ENCODE results near the gene CDH3. TPM values are rescaled to one million over a fixed set of nuclear protein-coding genes. Genes with fewer than 3 reads are reported as not detected.

Gene CDH3
- total RNA-seq, 3 donors from 2014 or later (not counting 1 experiment from before 2014, with no cell fraction given), result 0.79 to 0.92 TPM; not detected in 1

DNA sequence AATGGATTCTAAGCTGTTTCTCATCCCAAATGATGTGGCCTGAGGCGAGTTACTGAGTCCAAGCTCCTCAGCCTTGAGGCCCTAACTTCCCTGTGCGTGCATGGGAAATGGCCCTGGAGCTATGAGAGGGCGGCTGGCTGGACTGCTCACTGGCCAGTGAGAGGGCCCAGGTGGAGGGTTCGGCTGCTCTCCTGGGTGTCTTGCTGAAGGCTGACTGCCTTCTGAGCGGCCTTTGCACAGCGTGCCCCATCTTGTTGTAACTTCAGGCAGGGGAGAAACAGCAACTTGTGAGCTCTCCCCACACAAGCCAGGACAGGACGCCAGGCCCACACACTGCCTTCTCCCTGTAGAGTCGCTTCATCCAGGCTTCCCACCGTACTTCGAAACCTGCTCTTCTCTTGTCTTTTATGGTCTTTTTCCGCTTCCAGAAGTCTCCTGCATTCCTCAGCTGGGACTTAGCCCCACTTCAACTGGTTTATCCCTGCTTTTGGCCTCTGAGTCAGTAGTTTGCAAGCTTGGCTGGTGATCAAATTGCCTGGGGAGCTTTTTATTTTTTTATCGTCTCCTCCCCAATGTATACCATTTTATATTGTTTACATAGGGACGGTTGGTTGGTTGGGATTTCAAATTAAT, 13.3 kb downstream of the CDH3 start:
- Histone ChIP-seq H3K4me3 (ENCODE audit: low read length) (no peak overlapping the region), H3K27ac (ENCODE audit: low read length) (no peak overlapping the region), H3K9me3 (ENCODE audit: control insufficient read depth, insufficient read depth, low read length) (no peaks in the 10 kb centered on the region), H3K36me3 (ENCODE audit: control insufficient read depth, insufficient read depth, low read length) (no peaks in the 10 kb centered on the region), H3K27me3 (ENCODE audit: control insufficient read depth, insufficient read depth, low read length) (no peaks in the 10 kb centered on the region), H3K4me1 (ENCODE audit: control insufficient read depth, insufficient read depth, low read length) (no peaks in the 10 kb centered on the region)
- no peak overlapping the region for H3K27ac Mint-ChIP-seq
- H3K27me3 Mint-ChIP-seq (ENCODE audit: low read depth in 2 of 2), result peaks cover 0 to 9% of the 10 kb centered on the region in 2 donors
- ATAC-seq (no peak), DNase-seq (no peak)
- no peaks in the 10 kb centered on the region for H3K36me3 Mint-ChIP-seq
- WGBS (ENCODE audit: insufficient coverage), result 92% methylated on average over 11 of the region's 13 CpGs
- H3K4me1 Mint-ChIP-seq, result no peaks in the 10 kb centered on the region
- H3K4me3 Mint-ChIP-seq, result no peak overlapping the region
- H3K9me3 Mint-ChIP-seq, result no peaks in the 10 kb centered on the region
- intact Hi-C loops (cut with micrococcal nuclease), result no loop called here
- TF ChIP-seq CTCF (IDR thresholded peaks at IDR 0.05), result no peak

GRCh38 chr16:68658974-68659360, 13.9 kb downstream of the CDH3 start:
- intact Hi-C loops (cut with micrococcal nuclease), result no loop called here
- H3K9me3 Mint-ChIP-seq, result no peaks in the 10 kb centered on the region
- no peak overlapping the region for H3K4me3 Mint-ChIP-seq
- no peaks in the 10 kb centered on the region for H3K9me3 ChIP-seq (ENCODE audit: control insufficient read depth, insufficient read depth, low read length)
- no peak overlapping the region for H3K27ac ChIP-seq (ENCODE audit: low read length)
- H3K4me1 Mint-ChIP-seq, result no peaks in the 10 kb centered on the region
- H3K4me1 ChIP-seq (ENCODE audit: control insufficient read depth, insufficient read depth, low read length), result no peaks in the 10 kb centered on the region
- no peak for ATAC-seq
- no peaks in the 10 kb centered on the region for H3K36me3 Mint-ChIP-seq
- TF ChIP-seq CTCF (IDR thresholded peaks at IDR 0.05), result no peak
- WGBS (ENCODE audit: insufficient coverage), result no CpG with 5 or more reads among the region's 1 CpG
- H3K36me3 ChIP-seq (ENCODE audit: control insufficient read depth, insufficient read depth, low read length), result no peaks in the 10 kb centered on the region
- no peak overlapping the region for H3K4me3 ChIP-seq (ENCODE audit: low read length)
- DNase-seq, result no peak
- H3K27me3 ChIP-seq (ENCODE audit: control insufficient read depth, insufficient read depth, low read length), result no peaks in the 10 kb centered on the region
- H3K27ac Mint-ChIP-seq, result no peak overlapping the region
- peaks cover 0 to 9% of the 10 kb centered on the region in 2 donors for H3K27me3 Mint-ChIP-seq (ENCODE audit: low read depth in 2 of 2)

GRCh38 chr16:68659412-68660358, 14.6 kb downstream of the CDH3 start:
- H3K9me3 ChIP-seq (ENCODE audit: control insufficient read depth, insufficient read depth, low read length), result no peaks in the 10 kb centered on the region
- Mint-ChIP-seq H3K4me3 (no peak overlapping the region), H3K9me3 (no peaks in the 10 kb centered on the region), H3K27me3 (ENCODE audit: low read depth in 2 of 2) (peaks cover 0 to 9% of the 10 kb centered on the region in 2 donors), H3K36me3 (no peaks in the 10 kb centered on the region), H3K4me1 (no peaks in the 10 kb centered on the region), H3K27ac (no peak overlapping the region)
- 90% methylated on average over 3 of the region's 8 CpGs for WGBS (ENCODE audit: insufficient coverage)
- intact Hi-C loops (cut with micrococcal nuclease), result no loop called here
- no peaks in the 10 kb centered on the region for H3K27me3 ChIP-seq (ENCODE audit: control insufficient read depth, insufficient read depth, low read length)
- ATAC-seq (no peak), DNase-seq (no peak)
- no peak overlapping the region for H3K4me3 ChIP-seq (ENCODE audit: low read length)
- no peak overlapping the region for H3K27ac ChIP-seq (ENCODE audit: low read length)
- H3K36me3 ChIP-seq (ENCODE audit: control insufficient read depth, insufficient read depth, low read length), result no peaks in the 10 kb centered on the region
- TF ChIP-seq CTCF (IDR thresholded peaks at IDR 0.05), result no peak
- H3K4me1 ChIP-seq (ENCODE audit: control insufficient read depth, insufficient read depth, low read length), result no peaks in the 10 kb centered on the region
